GM18870 (cell line): ENCODE results near the gene ZNF3.
A peak's percentile ranks its signal among the peaks of the same experiment; 100 is the strongest.

ENCODE experiments used
- ATAC-seq: cut with Tn5 transposase; IDR thresholded peaks from one replicate; pipeline ENCODE4 v1.9.1; 2021; ENCODE audit warnings: moderate library complexity; ENCODE audit not compliant: unreplicated experiment

Gene ZNF3

DNA sequence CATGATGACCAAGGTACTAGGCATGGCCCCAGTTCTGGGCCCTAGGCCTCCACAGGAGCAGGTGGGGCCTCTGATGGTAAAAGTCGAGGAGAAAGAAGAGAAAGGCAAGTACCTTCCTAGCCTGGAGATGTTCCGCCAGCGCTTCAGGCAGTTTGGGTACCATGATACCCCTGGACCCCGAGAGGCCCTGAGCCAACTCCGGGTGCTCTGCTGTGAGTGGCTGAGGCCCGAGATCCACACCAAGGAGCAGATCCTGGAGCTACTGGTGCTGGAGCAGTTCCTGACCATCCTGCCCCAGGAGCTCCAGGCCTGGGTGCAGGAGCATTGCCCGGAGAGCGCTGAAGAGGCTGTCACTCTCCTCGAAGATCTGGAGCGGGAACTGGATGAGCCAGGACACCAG lies 24.5 kb downstream of the ZNF3 start:
- ATAC-seq = no peak

DNA sequence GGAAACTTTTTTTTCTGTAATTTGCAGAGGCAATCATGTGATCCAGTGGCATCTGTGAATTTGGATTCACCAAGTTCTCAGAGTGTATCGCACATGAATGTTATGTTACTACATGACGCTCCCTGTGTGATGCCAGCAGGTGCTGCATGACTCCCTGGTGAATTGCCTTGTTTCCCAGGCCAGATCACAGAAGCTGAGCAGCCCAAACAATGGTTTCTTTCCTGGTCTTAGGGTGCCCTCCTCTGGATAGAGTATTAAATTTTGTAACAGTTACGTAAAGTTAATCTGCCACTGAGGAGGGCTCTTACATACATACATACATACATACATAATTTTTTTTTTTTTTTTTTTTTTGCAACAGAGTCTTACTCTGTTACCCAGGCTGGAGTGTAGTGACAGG lies 28.3 kb downstream of the ZNF3 start:
- no peak for ATAC-seq

DNA sequence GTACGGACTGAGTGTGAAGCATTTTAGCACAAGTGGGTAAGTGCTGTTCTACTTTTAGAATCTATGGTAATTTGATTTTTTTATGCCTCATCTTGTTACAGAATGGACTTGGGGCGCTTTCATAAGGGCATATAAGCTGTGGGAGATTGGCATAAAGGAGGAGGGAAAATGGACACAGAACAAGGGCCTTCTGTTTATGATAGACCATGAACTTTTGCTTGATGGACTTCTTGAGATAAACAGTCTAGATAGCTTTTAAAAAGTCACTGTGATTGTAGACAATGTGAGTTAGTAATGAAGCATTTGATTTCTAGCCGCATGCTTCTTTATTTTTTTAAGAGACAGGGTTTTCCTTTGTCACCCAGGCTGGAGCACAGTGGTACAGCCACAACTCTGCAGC lies 29.9 kb downstream of the ZNF3 start:
- no peak for ATAC-seq

DNA sequence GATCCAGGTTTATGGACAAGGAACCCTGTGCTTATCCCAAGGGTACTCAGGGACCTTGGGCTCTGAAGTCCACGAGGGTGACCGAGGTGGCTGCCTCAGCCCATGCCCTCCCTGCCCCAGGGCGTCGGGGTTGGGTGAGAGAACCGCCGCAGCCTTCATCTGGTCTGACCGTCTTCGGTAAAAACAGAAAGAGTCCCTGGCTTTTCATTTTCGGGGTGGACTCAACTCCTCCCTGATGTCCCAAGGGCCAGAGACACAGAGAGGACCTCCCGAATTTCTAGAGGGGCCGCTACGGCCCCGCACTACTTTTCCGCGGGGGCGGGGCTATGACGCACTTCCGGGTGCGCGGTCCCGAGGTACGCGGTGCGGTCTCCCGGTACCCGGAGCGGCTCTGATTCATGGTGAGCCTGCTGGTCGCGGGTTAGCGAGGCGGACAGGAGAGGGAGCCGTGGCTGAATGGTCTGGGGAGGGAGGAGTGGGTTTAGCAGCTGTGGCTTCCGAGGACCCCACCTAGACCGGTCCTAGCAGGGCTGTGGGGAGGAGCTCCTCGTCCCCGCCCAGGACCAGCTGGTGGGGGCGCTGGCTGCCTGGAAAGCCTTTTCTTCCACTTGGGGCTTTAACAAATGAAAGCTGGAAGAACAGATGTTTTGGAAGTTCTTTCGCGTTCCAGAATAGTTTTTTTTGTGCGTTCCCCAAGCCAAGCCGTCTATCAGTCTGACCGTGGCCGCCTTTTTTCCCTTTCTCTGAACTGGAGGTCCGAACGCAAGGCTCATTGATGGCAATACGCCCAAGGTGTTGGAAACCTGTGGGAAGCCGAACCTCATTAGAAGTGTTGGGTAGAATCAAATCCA lies 31.9 kb downstream of the ZNF3 start, which contains the start of gene ZSCAN21:
TSS of gene ZSCAN21 (plus strand) at position 334 of the 851 bp plus-strand sequence. CDS start 7,233 bp downstream, outside the sequence.
- ATAC-seq = peak; percentile 54

- no peak for ATAC-seq
Measured at GRCh38 chr7:100048680-100049079, 32.8 kb downstream of the ZNF3 start.

- ATAC-seq = no peak
Measured at GRCh38 chr7:100044718-100045117, 36.8 kb downstream of the ZNF3 start.

DNA sequence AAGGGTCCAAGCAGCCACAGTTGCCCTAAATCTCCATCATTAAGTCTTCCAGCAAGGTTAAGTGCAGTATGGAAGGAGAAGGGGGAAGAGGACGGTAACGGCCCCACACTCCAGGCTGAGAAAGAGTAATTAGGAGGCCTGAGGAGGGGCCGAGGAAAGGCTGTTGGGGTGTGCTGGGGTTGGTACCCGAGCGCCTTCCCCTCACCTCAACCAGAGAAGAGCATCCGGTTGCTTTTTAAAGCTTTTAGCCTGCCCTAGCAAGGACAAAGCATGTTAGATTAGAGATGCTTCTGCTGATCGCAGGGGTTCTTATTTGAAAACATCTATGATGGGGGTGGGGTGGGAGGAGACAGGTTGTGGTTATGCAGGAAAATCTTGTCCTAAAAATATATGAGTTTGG lies 40.9 kb downstream of the ZNF3 start:
- ATAC-seq = no peak

- no peak for ATAC-seq
Measured at GRCh38 chr7:100038326-100038725, 43.2 kb downstream of the ZNF3 start.

GRCh38 chr7:100035876-100036275 lies 45.6 kb downstream of the ZNF3 start:
- ATAC-seq = no peak

DNA sequence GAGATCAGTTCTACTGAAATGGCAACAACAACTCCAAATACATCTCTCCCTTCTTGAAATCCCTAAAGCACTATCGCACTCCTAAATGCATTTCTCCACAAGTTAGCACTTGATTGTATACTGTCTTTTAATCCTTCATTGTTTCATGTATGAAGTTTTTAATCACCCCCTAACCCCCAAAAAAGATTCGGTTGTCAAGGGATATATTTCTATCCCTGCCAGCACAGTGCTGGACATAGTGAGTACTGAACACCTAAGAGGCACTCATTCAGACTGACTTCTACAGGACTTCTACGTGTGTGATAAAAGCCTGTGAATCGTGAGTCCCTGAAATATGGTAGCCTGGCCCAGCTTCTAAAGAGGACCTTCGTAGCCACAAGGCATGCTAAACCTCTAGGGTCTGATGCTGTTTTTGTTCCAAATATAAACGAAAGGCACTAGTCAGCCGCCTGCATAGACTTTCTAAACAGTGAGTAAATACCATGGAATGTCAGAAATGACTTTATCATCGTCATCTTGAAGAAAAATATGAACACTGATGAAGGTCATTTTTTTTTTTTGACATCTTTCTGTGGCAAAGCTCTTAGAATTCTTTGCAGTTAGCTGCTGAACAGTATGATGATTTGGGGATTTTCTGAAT lies 46.5 kb downstream of the ZNF3 start:
- no peak for ATAC-seq

DNA sequence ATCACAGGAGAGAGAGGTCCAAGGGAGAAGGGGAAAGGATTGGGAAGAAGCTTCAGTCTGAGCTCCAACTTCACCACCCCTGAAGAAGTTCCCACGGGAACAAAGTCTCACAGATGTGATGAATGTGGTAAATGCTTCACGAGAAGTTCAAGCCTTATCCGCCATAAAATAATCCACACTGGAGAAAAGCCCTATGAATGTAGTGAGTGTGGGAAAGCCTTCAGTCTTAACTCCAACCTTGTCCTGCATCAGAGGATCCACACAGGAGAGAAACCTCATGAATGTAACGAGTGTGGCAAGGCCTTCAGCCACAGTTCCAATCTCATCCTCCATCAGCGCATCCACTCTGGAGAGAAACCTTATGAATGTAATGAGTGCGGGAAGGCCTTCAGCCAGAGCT lies 48.0 kb downstream of the ZNF3 start:
- no peak for ATAC-seq

DNA sequence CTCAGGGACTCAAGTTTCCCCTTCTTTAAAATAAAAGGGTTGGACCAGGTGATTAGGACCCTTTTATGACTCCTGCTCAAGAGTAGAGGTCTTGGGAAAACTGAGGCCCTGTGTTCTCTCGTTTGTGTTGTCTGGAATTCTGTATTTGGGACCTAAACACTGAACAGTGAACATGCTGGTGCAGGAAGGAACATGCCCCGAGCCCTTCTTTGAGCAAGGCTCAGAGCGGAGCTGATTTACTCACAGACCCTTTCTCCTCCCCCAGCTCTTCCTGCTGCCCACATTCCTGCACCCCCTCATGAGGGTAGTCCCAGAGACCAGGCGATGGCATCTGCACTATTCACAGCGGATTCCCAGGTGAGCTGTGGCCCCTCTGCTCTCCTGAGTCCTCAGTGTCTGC lies 51.9 kb downstream of the ZNF3 start:
- ATAC-seq = no peak

GRCh38 chr7:100027197-100027596 lies 54.3 kb downstream of the ZNF3 start:
- no peak for ATAC-seq

DNA sequence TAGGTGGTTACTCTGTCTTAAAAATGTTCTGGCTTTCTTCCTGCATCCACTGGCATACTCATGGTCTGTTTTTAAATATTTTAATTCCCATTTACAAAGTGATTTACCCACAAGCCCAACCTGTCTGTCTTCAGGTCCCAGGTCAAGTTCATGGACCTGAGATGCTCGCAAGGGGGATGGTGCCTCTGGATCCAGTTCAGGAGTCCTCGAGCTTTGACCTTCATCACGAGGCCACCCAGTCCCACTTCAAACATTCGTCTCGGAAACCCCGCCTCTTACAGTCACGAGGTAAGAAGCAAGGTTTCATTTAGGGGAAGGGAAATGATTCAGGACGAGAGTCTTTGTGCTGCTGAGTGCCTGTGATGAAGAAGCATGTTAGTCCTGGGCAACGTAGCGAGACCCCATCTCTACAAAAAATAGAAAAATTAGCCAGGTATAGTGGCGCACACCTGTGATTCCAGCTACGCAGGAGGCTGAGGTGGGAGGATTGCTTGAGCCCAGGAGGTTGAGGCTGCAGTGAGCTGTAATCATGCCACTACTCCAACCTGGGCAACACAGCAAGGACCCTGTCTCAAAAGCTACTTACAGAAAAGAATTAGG lies 57.4 kb downstream of the ZNF3 start:
- no peak for ATAC-seq

- no peak for ATAC-seq
Measured at GRCh38 chr7:100023526-100023925, 58.0 kb downstream of the ZNF3 start.

GRCh38 chr7:100022621-100023020 lies 58.9 kb downstream of the ZNF3 start:
- no peak for ATAC-seq

GRCh38 chr7:100021297-100021696 lies 60.2 kb downstream of the ZNF3 start:
- no peak for ATAC-seq
